HG03342 (cell line): ENCODE measurements around the gene GDI2.

Experiments
- ATAC-seq: cut with Tn5 transposase; IDR thresholded peaks from one replicate; pipeline ENCODE4 v1.9.1; 2021; ENCODE audit warnings: mild to moderate bottlenecking, moderate library complexity; ENCODE audit not compliant: unreplicated experiment

GDI2 gene

DNA sequence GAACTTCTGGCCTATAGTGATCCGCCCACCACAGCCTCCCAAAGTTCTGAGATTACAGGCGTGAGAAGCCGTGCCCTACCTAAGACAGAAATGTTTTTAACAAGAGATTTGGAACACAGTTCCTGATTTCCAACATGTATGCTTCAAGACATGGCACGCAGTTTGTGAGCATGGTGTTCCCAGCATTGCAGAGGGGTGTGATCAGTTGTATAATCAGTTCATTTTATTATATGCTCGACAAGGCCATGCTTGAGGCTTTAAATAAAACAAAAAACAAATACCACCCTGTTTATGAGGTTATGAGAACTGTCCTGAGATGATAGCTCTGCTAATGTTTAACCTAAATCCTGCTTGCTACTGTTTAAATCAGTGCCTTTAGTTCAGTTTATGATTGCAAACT is 68.4 kb downstream of the GDI2 start:
- ATAC-seq = no peak

DNA sequence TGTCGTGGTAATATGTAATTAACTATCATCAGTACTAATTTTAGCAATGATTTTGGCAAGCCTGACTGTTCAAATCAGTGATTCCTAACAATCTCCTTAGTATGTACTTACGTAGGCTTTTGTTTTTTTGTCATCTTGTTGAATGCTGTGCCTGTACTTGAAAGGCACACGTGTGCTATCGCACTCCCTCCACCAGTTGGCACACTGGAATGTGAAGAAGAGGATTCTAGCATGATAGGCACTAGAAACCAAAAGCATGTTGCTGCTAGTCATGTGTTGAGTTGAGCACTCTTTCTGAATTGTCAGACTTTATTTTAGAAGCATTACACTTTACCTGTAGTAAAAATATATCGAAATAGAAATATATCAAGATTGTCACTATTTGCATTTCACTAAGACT is 69.5 kb downstream of the GDI2 start:
- no peak for ATAC-seq

DNA sequence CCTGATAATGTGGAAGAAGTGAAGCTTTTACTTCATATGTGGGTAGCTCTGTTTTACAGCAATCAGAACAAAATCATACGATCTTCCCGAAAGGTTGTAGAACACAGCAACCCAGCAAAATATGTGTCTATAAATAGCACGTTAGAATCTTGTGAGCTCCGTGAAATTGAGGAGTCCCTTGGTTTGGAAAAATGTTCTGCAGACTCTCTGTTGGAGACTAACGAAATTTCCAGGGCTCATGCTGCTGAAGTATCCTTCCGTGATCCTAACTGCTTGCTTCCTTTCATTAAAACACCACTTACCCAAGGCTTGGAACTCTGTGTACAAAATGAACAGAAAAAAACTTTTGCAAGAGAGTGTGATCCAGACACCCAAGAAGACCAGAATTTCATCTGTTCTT is 71.1 kb downstream of the GDI2 start:
- ATAC-seq = no peak

DNA sequence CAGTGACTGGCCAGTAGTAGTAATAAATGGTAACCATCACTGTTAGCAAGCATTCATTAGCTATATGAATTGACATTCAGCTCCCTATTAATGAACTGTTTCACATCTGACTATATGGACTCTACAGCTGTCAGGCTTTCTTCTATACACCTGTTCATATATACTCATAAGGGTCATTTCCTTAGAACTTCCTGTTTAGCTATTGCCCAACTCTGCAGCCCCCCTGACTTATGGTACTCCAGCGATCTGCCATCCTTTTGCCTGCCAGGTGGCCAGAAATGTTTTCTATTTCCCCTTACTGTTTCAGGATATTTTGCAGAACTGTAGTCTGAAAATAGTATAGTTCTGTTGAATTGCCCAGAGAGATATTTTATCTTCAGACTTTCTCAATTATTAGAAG is 72.0 kb downstream of the GDI2 start:
- no peak for ATAC-seq

DNA sequence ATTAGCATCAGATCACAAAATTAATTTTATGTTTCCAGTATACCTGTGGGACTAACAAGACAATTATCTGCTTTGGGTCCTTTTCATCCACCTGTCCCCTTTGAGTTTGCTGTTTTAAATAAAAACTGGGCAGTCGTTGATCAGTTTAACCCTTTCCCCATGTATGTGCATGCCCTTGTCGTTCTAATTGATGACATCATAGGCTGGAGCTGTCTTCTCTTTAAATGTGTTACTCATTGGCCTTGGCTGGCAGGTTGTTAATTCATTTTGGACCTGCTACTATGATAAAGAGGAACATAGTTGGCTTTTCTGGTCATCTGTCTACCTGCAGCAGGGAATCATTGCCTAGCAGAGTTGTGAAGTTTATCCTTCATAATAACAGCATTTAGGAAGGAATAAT is 74.8 kb downstream of the GDI2 start:
- no peak for ATAC-seq

DNA sequence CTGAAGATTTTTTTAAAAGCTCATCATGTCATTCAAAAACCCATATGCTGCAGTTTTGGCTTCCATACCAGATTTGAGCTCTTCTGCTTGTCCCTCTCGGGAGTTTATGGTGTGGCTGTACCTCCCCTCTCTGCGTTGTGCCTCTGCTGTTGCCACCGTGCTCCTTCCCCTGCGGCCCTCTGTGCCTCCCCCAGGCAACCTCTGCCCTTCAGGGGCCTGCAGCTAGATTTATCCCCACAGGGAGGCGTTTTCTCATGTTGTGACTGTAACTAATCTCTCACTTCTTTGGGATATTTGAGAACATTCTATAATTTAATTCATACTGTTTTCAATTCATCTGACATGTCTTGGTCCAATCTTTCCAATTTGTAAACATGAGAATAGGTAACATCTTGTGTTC is 75.9 kb downstream of the GDI2 start:
- no peak for ATAC-seq

DNA sequence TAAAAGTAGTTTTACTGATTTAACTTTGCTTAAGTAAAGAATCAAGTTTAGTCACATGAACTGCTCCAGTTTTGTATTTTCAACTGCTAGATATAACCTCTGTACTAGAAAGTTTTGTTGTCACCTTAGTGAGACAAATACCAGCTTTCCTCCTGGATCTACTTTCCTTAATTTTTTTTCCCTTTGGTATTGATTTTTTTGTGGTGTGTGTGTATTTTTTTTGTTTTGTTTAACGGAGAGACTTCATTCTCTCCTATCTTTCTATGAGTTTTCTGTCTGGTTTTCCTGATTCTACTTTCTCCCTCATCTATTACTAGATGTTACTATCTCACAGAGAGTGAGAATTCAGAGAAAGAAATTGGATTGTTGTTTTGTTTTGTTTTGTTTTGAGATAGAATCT is 76.6 kb downstream of the GDI2 start:
- ATAC-seq = no peak

DNA sequence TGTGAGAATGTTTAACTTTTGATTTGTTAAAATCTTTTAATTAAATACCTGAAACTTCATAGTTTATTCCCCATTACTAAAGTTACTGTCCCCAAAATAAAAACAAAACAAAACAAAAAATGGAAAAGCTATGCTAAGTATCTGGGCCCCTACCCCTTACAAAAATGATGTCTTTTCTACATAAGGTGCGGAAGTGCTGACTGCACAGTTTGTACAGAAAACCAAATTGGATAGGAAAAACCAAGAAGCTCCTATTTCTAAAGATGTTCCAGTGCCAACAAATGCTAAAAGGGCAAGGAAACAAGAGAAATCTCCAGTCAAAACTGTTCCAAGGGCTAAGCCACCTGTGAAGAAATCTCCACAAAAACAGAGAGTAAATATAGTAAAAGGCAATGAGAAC is 78.1 kb downstream of the GDI2 start:
- ATAC-seq = no peak

DNA sequence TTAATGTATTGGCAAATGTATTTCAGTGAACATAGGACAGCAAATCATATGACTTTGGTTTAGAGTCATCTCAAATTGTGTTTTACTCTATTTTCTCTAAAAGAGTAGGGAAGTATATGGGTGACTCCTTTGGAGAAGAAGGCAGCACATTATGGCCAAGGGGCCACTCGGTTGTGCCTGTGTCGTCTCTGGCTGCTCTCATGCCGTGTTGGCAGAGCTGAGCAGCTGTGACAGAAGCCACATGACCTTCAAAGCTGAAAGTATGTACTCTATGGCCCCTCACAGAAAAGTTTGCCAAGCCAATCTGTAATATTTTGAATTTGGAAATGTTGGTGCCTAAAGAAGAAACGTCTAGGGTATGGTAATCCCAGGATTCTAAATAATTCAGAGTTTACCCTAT is 81.1 kb downstream of the GDI2 start:
- ATAC-seq = no peak

DNA sequence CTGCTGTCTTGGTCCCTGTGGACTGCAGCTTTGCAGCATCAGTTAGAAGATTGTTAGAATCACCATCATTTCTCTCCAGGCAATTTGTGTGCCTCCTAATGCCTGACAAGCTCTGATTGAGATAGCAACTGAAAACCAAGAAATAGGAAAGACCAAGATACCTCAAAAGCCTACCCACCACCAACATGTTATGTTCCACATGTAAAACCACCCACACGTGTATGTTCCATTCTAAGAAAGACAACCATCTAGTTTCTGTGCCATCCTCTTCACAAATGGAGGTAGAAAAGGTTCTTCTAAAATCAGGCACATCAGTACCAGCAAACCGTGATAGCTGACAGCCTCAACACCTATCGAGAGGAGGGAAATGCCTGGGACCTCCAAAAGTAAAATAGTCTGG is 81.7 kb downstream of the GDI2 start:
- ATAC-seq = no peak

DNA sequence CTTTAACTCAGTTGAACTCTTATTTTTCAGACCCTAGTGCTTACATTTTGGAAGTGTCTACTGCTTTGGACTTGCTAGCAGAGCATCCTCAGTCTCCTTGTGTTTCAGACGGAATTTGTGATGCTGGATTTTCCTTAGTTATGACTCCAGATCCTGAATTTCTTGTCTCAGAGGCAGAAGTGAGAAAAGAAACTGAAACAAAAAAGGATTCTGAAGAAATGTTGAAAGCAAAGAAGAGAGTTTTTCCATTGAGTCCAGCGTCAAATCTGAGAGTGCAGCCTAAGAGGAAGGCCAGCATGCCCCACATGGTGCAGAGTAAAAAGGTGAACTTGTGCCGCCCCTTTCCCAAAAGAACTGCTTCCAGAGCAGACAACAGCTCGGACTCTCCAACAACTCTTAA is 82.5 kb downstream of the GDI2 start:
- ATAC-seq = no peak

DNA sequence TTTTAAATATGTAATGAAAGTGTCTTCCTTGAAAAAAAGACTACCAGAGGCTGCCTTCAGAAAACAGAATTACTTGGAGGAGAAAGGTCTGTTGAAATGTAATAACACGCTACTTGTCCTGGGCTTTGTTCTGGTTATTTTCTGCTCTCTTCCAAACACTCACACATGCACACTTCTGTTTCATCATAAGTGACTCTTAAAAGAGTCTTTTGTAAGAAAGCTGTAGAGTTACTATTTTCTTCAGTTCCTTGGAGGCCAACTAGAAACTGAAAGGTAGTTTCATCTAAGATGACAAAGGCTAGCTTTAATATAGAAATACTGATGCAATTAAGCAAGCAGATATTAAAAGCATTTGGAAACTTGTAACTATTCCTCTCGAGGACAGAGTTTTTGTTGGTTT is 89.5 kb downstream of the GDI2 start:
- no peak for ATAC-seq

DNA sequence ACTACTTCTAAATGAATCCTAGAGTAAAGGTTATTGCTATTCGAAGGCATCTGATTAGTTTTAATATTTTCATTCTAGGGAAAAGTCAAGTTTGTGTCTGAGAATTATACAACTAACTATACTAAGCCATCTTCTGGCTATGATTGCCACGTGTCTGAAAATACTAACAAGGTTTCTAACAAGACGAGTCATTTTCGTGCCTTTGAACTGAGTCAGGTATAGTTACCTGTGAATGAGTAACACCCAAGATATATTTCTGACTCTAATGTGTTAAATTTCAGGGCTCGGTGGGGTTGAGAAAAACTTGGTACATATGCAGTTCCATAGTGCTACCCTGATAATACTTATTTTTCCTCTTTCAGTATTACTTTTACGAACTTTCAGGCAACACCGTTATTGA is 93.1 kb downstream of the GDI2 start:
- no peak for ATAC-seq

DNA sequence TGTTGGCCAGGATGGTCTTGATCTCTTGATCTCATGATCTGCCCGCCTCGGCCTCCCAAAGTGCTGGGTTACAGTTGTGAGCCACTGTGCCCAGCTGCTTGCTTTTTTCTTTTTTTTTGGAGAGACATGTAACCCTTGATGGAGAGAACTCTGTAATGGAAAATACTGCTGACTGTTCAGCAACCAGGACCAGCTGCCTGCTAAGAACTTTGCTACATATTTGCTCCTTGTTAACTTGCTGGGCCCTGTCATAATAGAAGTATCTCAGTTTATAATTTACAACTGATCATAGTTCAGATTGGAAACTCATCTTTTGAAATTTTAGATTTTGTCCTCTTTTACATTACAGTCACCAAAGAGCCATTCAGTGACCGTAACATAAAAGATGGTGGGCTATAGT is 93.7 kb downstream of the GDI2 start:
- ATAC-seq = no peak
